ENCODE results near the gene SYNCRIP. TPM values are rescaled to one million over a fixed set of nuclear protein-coding genes. Genes with fewer than 3 reads are reported as not detected.

Gene SYNCRIP
- total and polyA plus RNA-seq, 2 of the 13 experiments (the other 11 are each of a cell fraction or from before 2014, with no cell fraction given): 8.1 to 112 TPM

DNA sequence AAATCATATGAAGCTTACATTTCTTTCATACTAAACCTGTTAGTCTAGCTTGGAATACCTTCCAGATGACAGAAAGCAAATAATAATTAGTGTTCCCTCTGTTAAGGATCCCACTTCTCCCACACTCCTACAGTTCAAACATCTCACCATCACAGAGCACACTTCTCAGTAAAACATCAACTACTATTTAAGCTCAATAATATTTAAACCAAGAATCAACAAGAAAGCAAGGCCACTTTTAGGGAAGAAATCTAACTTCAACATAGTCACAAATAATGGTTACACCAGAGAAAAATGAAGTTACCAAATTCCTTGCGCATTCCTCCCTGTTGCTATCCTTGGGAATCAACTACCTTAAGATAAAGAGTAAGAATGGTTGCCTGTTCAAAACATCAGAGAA, 50.7 kb downstream of the SYNCRIP start:
- ATAC-seq (no peak), DNase-seq (ENCODE audit: low spot score) (no peak), FAIRE-seq (peak; percentile 61)
- H3K4me3 ChIP-seq (replicated peaks in 1 of 3; ENCODE audit: insufficient read depth in 1 of 3, low read depth in 2 of 3, low read length in 3 of 3): peak overlapping the region; percentile 70 to 89 (median 80)
- H3K9ac ChIP-seq (ENCODE audit: insufficient read depth, low read depth, low read length): peak overlapping the region; percentile 36; the same call in 1 of the 2 replicates
- no TSS peak for BruUV-seq (replicated peaks)
- H3K4me1 ChIP-seq (ENCODE audit: insufficient read depth, low read length): peaks cover 34% of the 10 kb centered on the region
- in situ Hi-C loops (cut with HindIII; ENCODE audit: extremely low pct_ligation_motif_present, low pct_unique_long_range_greater_than_20kb) (no loop called here), intact Hi-C loops (cut with micrococcal nuclease; ENCODE audit: unreplicated experiment) (loop anchor here (2.0 to 5.0 kb wide), 3 partner anchors 35 to 85 kb away; partner anchors contain the start of gene SYNCRIP)
- whole genome bisulfite sequencing (ENCODE audit: low lambda C conversion rate): 35% methylated on average over 1 of the region's 1 CpG
- H2AFZ ChIP-seq (ENCODE audit: low read length): no peak overlapping the region
- ChIA-PET CTCF (ENCODE audit: low intra/inter-chr PET ratio, low total read pairs) (no interaction called here), POLR2A (interaction anchor here (1.6 to 5.5 kb wide), 4 partner anchors 11 to 187 kb away, joined by 4 to 54 read pairs (median 27); partner anchors contain the start of gene SYNCRIP)
- H3K27me3 ChIP-seq (ENCODE audit: control insufficient read depth in 1 of 2, insufficient read depth in 2 of 2, low read length in 2 of 2): peaks cover 0 to 4% of the 10 kb centered on the region in 2 experiments; a peak in 1 of 5 replicates
- peak overlapping the region; percentile 95 for H3K27ac ChIP-seq (ENCODE audit: extremely low read length, insufficient read depth, low read length)
- peaks cover 15% of the 10 kb centered on the region; the same call in 1 of the 2 replicates for H4K20me1 ChIP-seq (ENCODE audit: insufficient read depth, low read length)
- peaks cover 49% of the 10 kb centered on the region for H3K79me2 ChIP-seq (ENCODE audit: insufficient read depth, low read length)
- no peaks in the 10 kb centered on the region for H3K9me3 ChIP-seq (ENCODE audit: low read length)
- H3K36me3 ChIP-seq (replicated peaks in 1 of 2; ENCODE audit: control insufficient read depth in 1 of 2, insufficient read depth in 2 of 2, low read length in 2 of 2): 0 out of 5 replicates have a peak, but pooled peaks cover 0 to 2% of the 10 kb centered on the region in 2 experiments
- peak overlapping the region; percentile 89 for H3K4me2 ChIP-seq (ENCODE audit: low read depth, low read length)
- TF ChIP-seq MED1 (CRISPR knock-in tag; IDR thresholded peaks at IDR 0.05): 0 out of 2 replicates have a peak, but pooled peaks have one; percentile 20
- peak; percentile 41; the same call in 1 of the 2 replicates for TF ChIP-seq ZBTB34 (CRISPR knock-in tag; IDR thresholded peaks at IDR 0.05)
- TF ChIP-seq BRF2 (CRISPR knock-in tag; IDR thresholded peaks at IDR 0.05): peak; percentile 51; the same call in 1 of the 2 replicates
- no peak for TF ChIP-seq FOXA1 (IDR thresholded peaks at IDR 0.05)
- peak; percentile 6; the same call in 1 of the 2 replicates for TF ChIP-seq FOXA1 (CRISPR knock-in tag; IDR thresholded peaks at IDR 0.05)
- TF ChIP-seq ZNF792 (CRISPR knock-in tag; IDR thresholded peaks at IDR 0.05): no peak
- no peak for TF ChIP-seq PRMT3 (CRISPR knock-in tag; IDR thresholded peaks at IDR 0.05; ENCODE audit: borderline replicate concordance, low read depth)
- TF ChIP-seq EP300 (IDR thresholded peaks at IDR 0.05; ENCODE audit: low read depth in 2 of 2, low read length in 2 of 2): 0 out of 4 replicates have a peak, but pooled peaks of 1 of the 2 experiments have one; percentile 12
- TF ChIP-seq EP300 (CRISPR knock-in tag; IDR thresholded peaks at IDR 0.05; ENCODE audit: borderline replicate concordance): no peak
- peak; percentile 47; the same call in 1 of the 2 replicates for TF ChIP-seq FOXA3 (CRISPR knock-in tag; IDR thresholded peaks at IDR 0.05)
- TF ChIP-seq GATAD2A (CRISPR knock-in tag; IDR thresholded peaks at IDR 0.05): peak; percentile 12; the same call in 1 of the 2 replicates
- 0 out of 2 replicates have a peak, but pooled peaks have one; percentile 27 for TF ChIP-seq ZNF607 (CRISPR knock-in tag; IDR thresholded peaks at IDR 0.05; ENCODE audit: borderline replicate concordance)
- peak; percentile 22; the same call in 1 of the 2 replicates for TF ChIP-seq SAP130 (CRISPR knock-in tag; IDR thresholded peaks at IDR 0.05; ENCODE audit: low read depth)
- TF ChIP-seq SOX13 (IDR thresholded peaks at IDR 0.05): no peak
- TF ChIP-seq SOX13 (CRISPR knock-in tag; conservative IDR thresholded peaks at IDR 0.05 in 1 of 2, IDR thresholded peaks at IDR 0.05 in 1 of 2): peak in 1 of 2 experiments; percentile 18; a peak in 1 of 4 replicates
- TF ChIP-seq, protein P1, sequence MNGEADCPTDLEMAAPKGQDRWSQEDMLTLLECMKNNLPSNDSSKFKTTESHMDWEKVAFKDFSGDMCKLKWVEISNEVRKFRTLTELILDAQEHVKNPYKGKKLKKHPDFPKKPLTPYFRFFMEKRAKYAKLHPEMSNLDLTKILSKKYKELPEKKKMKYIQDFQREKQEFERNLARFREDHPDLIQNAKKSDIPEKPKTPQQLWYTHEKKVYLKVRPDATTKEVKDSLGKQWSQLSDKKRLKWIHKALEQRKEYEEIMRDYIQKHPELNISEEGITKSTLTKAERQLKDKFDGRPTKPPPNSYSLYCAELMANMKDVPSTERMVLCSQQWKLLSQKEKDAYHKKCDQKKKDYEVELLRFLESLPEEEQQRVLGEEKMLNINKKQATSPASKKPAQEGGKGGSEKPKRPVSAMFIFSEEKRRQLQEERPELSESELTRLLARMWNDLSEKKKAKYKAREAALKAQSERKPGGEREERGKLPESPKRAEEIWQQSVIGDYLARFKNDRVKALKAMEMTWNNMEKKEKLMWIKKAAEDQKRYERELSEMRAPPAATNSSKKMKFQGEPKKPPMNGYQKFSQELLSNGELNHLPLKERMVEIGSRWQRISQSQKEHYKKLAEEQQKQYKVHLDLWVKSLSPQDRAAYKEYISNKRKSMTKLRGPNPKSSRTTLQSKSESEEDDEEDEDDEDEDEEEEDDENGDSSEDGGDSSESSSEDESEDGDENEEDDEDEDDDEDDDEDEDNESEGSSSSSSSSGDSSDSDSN (CRISPR knock-in tag; IDR thresholded peaks at IDR 0.05): no peak
- TF ChIP-seq BCL6 (CRISPR knock-in tag; IDR thresholded peaks at IDR 0.05): 0 out of 2 replicates have a peak, but pooled peaks have one; percentile 14
- TF ChIP-seq EED (CRISPR knock-in tag; IDR thresholded peaks at IDR 0.05): no peak

All from HepG2 (cell line).